K562 (cell line): ENCODE measurements around the gene RAB25. TPM values are rescaled to one million over a fixed set of nuclear protein-coding genes. Genes with fewer than 3 reads are reported as not detected.

Experiments
- ATAC-seq: fragments of 200-7000 bp; cut with Tn5 transposase; 3 replicates; pipeline ENCODE4 v1.9.1; 2020; ENCODE audit warnings: moderate library complexity
- BruUV-seq: library from RNA; stranded (reverse); fragments of 400-500 nt; replicated peaks from 2 replicates; lab custom pipeline; 2021; lab: Mats Ljungman, UMichigan
- CTCF ChIA-PET: fragments of 300-600 bp; formaldehyde crosslinking; extraction: SDS; loops from one replicate; lab custom pipeline; 2021; ENCODE audit warnings: low intra/inter-chr PET ratio; lab: Yijun Ruan, JAX
- POLR2A ChIA-PET: fragments of 300-600, 350-650 bp; sonication (Branson Sonifier 250); formaldehyde crosslinking; extraction: SDS; loops from one replicate; lab custom pipeline; 2021; ENCODE audit warnings: antibody characterized with exemption, inconsistent platforms; lab: Yijun Ruan, JAX
- DNase-seq, 4 experiments: peaks; one replicate each; pipeline versions ENCODE4 v3.0.0 to v3.0.0-alpha.2; 2011 to 2018; ENCODE audit warnings: low spot score in 3 of 4, mixed read lengths in 3 of 4; ENCODE audit errors: extremely low read depth in 1 of 4
- FAIRE-seq: peaks from 2 replicates; lab custom pipeline; 2011; peaks lifted over from hg19 to GRCh38; lab: Jason Lieb, UNC
- H2AFZ ChIP-seq: 2 replicates; pipeline ENCODE4 v1.6.0; 2011; ENCODE audit warnings: low read depth, low read length, control low read depth, inconsistent platforms
- H3K27ac ChIP-seq: fragments of 200-600 bp; 3 replicates; pipeline ENCODE4 v1.8.0; 2011; ENCODE audit warnings: low read depth, mild to moderate bottlenecking, control low read depth, inconsistent platforms, low read length, moderate library complexity, mixed read lengths; ENCODE audit errors: extremely low read depth
- H3K27me3 ChIP-seq, 2 experiments: fragments of 300-600 bp in 1 of 2; 2 replicates in 1 of 2; 3 replicates in 1 of 2; pipeline versions ENCODE4 v1.6.0 to v1.8.0; 2011; ENCODE audit warnings: inconsistent platforms in 2 of 2, low read length in 2 of 2, mild to moderate bottlenecking in 1 of 2, mixed read lengths in 1 of 2, moderate library complexity in 1 of 2; ENCODE audit not compliant: control insufficient read depth in 2 of 2, insufficient read depth in 2 of 2
- H3K36me3 ChIP-seq: fragments of 300-600 bp; 3 replicates; pipeline ENCODE4 v1.8.0; 2011; ENCODE audit warnings: mild to moderate bottlenecking, low read length, inconsistent platforms; ENCODE audit not compliant: control insufficient read depth, insufficient read depth
- H3K4me1 ChIP-seq, 2 experiments: fragments of 200-600 bp in 1 of 2; replicated peaks in 1 of 2; 2 replicates in 1 of 2; 3 replicates in 1 of 2; pipeline versions ENCODE4 v1.5.1 to v1.8.0; 2011; ENCODE audit warnings: inconsistent platforms in 2 of 2, low read length in 2 of 2, mild to moderate bottlenecking in 1 of 2, mixed read lengths in 1 of 2, moderate library complexity in 1 of 2; ENCODE audit not compliant: control insufficient read depth in 2 of 2, insufficient read depth in 2 of 2
- H3K4me2 ChIP-seq: 2 replicates; pipeline ENCODE4 v1.6.1; 2011; ENCODE audit warnings: low read length, control low read depth, inconsistent platforms, mixed read lengths; ENCODE audit not compliant: insufficient read depth
- H3K4me3 ChIP-seq: fragments of 200-600 bp; sonication (generic), shearing (Covaris generic); 2 replicates; pipeline ENCODE4 v1.5.1; 2016; ENCODE audit warnings: control low read depth, inconsistent platforms
- H3K79me2 ChIP-seq: fragments of 200-600 bp; 3 replicates; pipeline ENCODE4 v1.8.0; 2011; ENCODE audit warnings: low read length, inconsistent platforms; ENCODE audit not compliant: control insufficient read depth, insufficient read depth
- H3K9ac ChIP-seq, 2 experiments: 2 replicates each; pipeline versions ENCODE4 v1.6.0 to v1.6.1; 2011; ENCODE audit warnings: low read depth in 2 of 2, low read length in 2 of 2, control low read depth in 1 of 2, inconsistent platforms in 1 of 2, mild to moderate bottlenecking in 1 of 2, mixed read lengths in 1 of 2; ENCODE audit not compliant: insufficient read depth in 1 of 2
- H3K9me1 ChIP-seq: one replicate; pipeline ENCODE4 v1.6.0; 2011; ENCODE audit warnings: inconsistent platforms, mild to moderate bottlenecking, low read length, moderate library complexity; ENCODE audit not compliant: control insufficient read depth, insufficient read depth
- H3K9me3 ChIP-seq: replicated peaks from 2 replicates; pipeline ENCODE4 v1.5.1; 2011; ENCODE audit warnings: low read depth, low read length, inconsistent platforms; ENCODE audit not compliant: control insufficient read depth, insufficient read depth
- H4K20me1 ChIP-seq: replicated peaks from 2 replicates; pipeline ENCODE4 v1.6.1; 2011; ENCODE audit warnings: low read length, inconsistent platforms, mixed read lengths; ENCODE audit not compliant: control insufficient read depth, insufficient read depth
- BRF1 ChIP-seq: IDR thresholded peaks from 3 replicates; pipeline ENCODE4 v1.6.1; 2011; ENCODE audit warnings: borderline replicate concordance, mild to moderate bottlenecking; ENCODE audit not compliant: insufficient read length; ENCODE audit errors: extremely low read depth
- GATA2 ChIP-seq: sonication (generic); formaldehyde crosslinking; IDR thresholded peaks from 2 replicates; pipeline ENCODE4 v1.4.0; 2020; ENCODE audit warnings: mild to moderate bottlenecking, missing genetic modification reagents
- NR2F6 ChIP-seq: fragments of 450-650 bp; formaldehyde crosslinking; IDR thresholded peaks from 2 replicates; pipeline ENCODE4 v1.4.0; 2020; ENCODE audit warnings: mild to moderate bottlenecking
- SNIP1 ChIP-seq: fragments of 450-650 bp; IDR thresholded peaks from 2 replicates; pipeline ENCODE4 v1.7.1; 2017; ENCODE audit warnings: low read depth, mild to moderate bottlenecking
- TEAD1 ChIP-seq, 2 experiments: fragments of 450-650 bp in 1 of 2; sonication (generic) in 1 of 2; formaldehyde crosslinking; IDR thresholded peaks; 2 replicates each; pipeline versions ENCODE4 v1.4.0 to v1.8.0; 2020 to 2022; ENCODE audit warnings: mild to moderate bottlenecking in 2 of 2, missing genetic modification reagents in 1 of 2
- ZNF696 ChIP-seq: fragments of 250-450 bp; sonication (Bioruptor Pico); conservative IDR thresholded peaks from 2 replicates; pipeline ENCODE4 v1.4.0; 2020; ENCODE audit warnings: mild to moderate bottlenecking, moderate library complexity
- WGBS: fragments of 100-300 bp; shearing (Covaris generic); methylation state at CpG from one replicate; pipeline ENCODE4 v1.1.6; 2016; ENCODE audit warnings: low coverage, mixed read lengths; ENCODE audit not compliant: insufficient coverage; ENCODE audit errors: missing lambda C conversion rate; 5-methylcytosine and 5-hydroxymethylcytosine counted together
- in situ Hi-C: fragments of 300-500 bp; cut with MboI; formaldehyde crosslinking; loops from 4 replicates; pipeline ENCODE4 v1.15.0; 2018; ENCODE audit warnings: inconsistent platforms, mixed read lengths
- intact Hi-C: fragments of 100-400 bp; cut with micrococcal nuclease; formaldehyde crosslinking; loops from 2 replicates; pipeline ENCODE4 v1.14.2; 2022
- polyA plus RNA-seq, 8 experiments: library from polyadenylated mRNA; depleted of rRNA in 4 of 8; stranded (reverse) in 5 of 8; unstranded in 3 of 8; fragments of >200 nt; fragmentation: Nextera tagmentation in 2 of 8; fragmentation: Illumina TruSeq in 1 of 8; extraction: Ambion mirVana in 2 of 8; extraction: Trizol in 1 of 8; gene quantifications; 2 replicates each; pipeline versions ENCODE4 v1.2.1 to v1.2.3, GENCODE V29; 2011 to 2014; ENCODE audit warnings: inconsistent platforms in 1 of 8, missing spikeins in 1 of 8
- total RNA-seq, 7 experiments: library from RNA; depleted of rRNA in 6 of 7; stranded (reverse); fragments of >200 nt in 6 of 7; fragmentation: Illumina TruSeq in 2 of 7; extraction: Trizol in 2 of 7; gene quantifications; 2 replicates each; pipeline versions ENCODE4 v1.2.1 to v1.2.3, GENCODE V29; 2011 to 2021; ENCODE audit warnings: low replicate concordance in 1 of 7
- TF ChIP-seq, protein P1 (sequence below): fragments of 450-650 bp; formaldehyde crosslinking; IDR thresholded peaks from 2 replicates; pipeline ENCODE4 v1.4.0; 2020; ENCODE audit warnings: mild to moderate bottlenecking
- TF ChIP-seq, protein P2 (sequence below), 2 experiments: IDR thresholded peaks; 2 replicates each; pipeline ENCODE4 v1.6.1; 2012; ENCODE audit warnings: improper control_type of control experiment in 2 of 2, low read depth in 2 of 2, low read length in 2 of 2, borderline replicate concordance in 1 of 2

RAB25 gene
- total and polyA plus RNA-seq, 9 of the 15 experiments (the other 6 are each of a cell fraction or from before 2014, with no cell fraction given): 0.10 to 0.27 (median 0.13) TPM; not detected in 6

DNA sequence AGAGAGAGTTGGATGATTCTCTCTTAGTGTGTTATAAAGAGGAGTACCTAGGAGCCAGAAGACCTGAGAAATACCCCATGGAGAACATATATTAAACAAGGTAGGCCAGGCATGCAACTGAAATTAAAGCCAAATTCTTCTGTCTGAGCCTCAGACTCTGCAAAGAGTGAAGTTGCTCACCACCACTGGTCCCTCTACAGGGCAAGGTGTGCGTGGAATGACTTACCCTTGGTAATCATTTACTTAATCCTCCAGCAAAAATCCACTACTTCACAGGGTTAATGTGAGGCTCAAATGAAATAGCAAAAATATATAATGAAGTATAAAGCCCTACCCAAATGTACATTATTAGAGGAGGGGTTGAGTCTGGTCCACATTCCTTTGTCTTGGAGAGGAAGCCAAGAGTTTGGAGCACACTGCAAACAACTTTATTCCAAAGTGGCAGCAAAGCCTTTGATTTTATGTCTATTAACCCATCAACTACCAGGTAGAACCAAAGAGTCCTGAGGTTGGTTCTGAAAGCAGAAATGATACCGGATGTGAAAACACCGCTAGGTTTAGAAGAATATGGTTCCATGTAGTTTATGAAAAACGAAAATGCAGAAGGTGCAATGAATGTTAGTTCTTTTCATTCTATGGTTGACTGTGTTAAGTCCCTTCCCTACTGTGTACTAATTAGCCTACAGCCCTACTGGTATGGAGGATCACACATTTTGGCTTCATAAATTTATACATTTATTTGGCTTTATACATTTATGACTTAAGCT is 48.7 kb upstream of the RAB25 start:
- H3K9me1 ChIP-seq: no peaks in the 10 kb centered on the region
- 91% methylated on average over 4 of the region's 4 CpGs for WGBS
- no peak overlapping the region for H3K4me2 ChIP-seq
- POLR2A ChIA-PET: no interaction called here
- H3K36me3 ChIP-seq: peaks cover 79% of the 10 kb centered on the region
- intact Hi-C loops (no loop called here), in situ Hi-C loops (no loop called here)
- ATAC-seq: no peak
- no peaks in the 10 kb centered on the region for H3K79me2 ChIP-seq
- DNase-seq: no peak
- TF ChIP-seq GATA2: no peak
- no peak for TF ChIP-seq NR2F6 (CRISPR knock-in tag)
- TF ChIP-seq, protein P1, sequence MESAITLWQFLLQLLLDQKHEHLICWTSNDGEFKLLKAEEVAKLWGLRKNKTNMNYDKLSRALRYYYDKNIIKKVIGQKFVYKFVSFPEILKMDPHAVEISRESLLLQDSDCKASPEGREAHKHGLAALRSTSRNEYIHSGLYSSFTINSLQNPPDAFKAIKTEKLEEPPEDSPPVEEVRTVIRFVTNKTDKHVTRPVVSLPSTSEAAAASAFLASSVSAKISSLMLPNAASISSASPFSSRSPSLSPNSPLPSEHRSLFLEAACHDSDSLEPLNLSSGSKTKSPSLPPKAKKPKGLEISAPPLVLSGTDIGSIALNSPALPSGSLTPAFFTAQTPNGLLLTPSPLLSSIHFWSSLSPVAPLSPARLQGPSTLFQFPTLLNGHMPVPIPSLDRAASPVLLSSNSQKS: no peak
- TF ChIP-seq BRF1: no peak
- TF ChIP-seq, protein P2, sequence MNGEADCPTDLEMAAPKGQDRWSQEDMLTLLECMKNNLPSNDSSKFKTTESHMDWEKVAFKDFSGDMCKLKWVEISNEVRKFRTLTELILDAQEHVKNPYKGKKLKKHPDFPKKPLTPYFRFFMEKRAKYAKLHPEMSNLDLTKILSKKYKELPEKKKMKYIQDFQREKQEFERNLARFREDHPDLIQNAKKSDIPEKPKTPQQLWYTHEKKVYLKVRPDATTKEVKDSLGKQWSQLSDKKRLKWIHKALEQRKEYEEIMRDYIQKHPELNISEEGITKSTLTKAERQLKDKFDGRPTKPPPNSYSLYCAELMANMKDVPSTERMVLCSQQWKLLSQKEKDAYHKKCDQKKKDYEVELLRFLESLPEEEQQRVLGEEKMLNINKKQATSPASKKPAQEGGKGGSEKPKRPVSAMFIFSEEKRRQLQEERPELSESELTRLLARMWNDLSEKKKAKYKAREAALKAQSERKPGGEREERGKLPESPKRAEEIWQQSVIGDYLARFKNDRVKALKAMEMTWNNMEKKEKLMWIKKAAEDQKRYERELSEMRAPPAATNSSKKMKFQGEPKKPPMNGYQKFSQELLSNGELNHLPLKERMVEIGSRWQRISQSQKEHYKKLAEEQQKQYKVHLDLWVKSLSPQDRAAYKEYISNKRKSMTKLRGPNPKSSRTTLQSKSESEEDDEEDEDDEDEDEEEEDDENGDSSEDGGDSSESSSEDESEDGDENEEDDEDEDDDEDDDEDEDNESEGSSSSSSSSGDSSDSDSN (IDR thresholded peaks at IDR 0.05; ENCODE audit: borderline replicate concordance in 1 of 2, low read depth in 2 of 2, low read length in 2 of 2): no peak
- no peak for TF ChIP-seq SNIP1
- no peak for TF ChIP-seq ZNF696 (CRISPR knock-in tag)
- no peak for TF ChIP-seq TEAD1 (CRISPR knock-in tag; IDR thresholded peaks at IDR 0.05)
- no peak overlapping the region for H2AFZ ChIP-seq
- no peaks in the 10 kb centered on the region for H3K9me3 ChIP-seq
- BruUV-seq: no TSS peak
- CTCF ChIA-PET: no interaction called here
- no peaks in the 10 kb centered on the region for H4K20me1 ChIP-seq
- no peak overlapping the region for H3K9ac ChIP-seq
- H3K27ac ChIP-seq: no peak overlapping the region
- FAIRE-seq: no peak
- no peaks in the 10 kb centered on the region for H3K4me1 ChIP-seq
- no peak overlapping the region for H3K4me3 ChIP-seq
- H3K27me3 ChIP-seq: no peaks in the 10 kb centered on the region
